Astrocyte of the cerebellum (primary cell): ENCODE data around the gene EMSY.
A peak's percentile ranks its signal among the peaks of the same experiment; 100 is the strongest.
"Not testable (repeated sequence)": the region's sequence is repeated elsewhere in the genome, so short reads cannot be mapped to it uniquely, and the experiment has no call there.

Source experiments
- DNase-seq: peaks from one replicate; pipeline ENCODE4 v3.0.0-alpha.2; 2011; ENCODE audit warnings: low read depth
- H3K4me3 ChIP-seq: 2 replicates; pipeline ENCODE4 v1.5.1; 2011; ENCODE audit warnings: mild to moderate bottlenecking, low read depth, low read length, moderate library complexity
- in situ Hi-C: cut with HindIII; loops from 2 replicates; pipeline ENCODE4 v1.10.0; 2017; ENCODE audit warnings: low sequenced_read_pairs
- TF ChIP-seq, protein P1 (sequence below): IDR thresholded peaks from 2 replicates; pipeline ENCODE4 v1.5.1; 2012; ENCODE audit warnings: low read length, low read depth, moderate library complexity, mild to moderate bottlenecking; ENCODE audit errors: missing control alignments

Gene EMSY, protein sequence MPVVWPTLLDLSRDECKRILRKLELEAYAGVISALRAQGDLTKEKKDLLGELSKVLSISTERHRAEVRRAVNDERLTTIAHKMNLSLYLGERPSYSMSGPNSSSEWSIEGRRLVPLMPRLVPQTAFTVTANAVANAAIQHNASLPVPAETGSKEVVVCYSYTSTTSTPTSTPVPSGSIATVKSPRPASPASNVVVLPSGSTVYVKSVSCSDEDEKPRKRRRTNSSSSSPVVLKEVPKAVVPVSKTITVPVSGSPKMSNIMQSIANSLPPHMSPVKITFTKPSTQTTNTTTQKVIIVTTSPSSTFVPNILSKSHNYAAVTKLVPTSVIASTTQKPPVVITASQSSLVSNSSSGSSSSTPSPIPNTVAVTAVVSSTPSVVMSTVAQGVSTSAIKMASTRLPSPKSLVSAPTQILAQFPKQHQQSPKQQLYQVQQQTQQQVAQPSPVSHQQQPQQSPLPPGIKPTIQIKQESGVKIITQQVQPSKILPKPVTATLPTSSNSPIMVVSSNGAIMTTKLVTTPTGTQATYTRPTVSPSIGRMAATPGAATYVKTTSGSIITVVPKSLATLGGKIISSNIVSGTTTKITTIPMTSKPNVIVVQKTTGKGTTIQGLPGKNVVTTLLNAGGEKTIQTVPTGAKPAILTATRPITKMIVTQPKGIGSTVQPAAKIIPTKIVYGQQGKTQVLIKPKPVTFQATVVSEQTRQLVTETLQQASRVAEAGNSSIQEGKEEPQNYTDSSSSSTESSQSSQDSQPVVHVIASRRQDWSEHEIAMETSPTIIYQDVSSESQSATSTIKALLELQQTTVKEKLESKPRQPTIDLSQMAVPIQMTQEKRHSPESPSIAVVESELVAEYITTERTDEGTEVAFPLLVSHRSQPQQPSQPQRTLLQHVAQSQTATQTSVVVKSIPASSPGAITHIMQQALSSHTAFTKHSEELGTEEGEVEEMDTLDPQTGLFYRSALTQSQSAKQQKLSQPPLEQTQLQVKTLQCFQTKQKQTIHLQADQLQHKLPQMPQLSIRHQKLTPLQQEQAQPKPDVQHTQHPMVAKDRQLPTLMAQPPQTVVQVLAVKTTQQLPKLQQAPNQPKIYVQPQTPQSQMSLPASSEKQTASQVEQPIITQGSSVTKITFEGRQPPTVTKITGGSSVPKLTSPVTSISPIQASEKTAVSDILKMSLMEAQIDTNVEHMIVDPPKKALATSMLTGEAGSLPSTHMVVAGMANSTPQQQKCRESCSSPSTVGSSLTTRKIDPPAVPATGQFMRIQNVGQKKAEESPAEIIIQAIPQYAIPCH (N-terminal part only)

DNA sequence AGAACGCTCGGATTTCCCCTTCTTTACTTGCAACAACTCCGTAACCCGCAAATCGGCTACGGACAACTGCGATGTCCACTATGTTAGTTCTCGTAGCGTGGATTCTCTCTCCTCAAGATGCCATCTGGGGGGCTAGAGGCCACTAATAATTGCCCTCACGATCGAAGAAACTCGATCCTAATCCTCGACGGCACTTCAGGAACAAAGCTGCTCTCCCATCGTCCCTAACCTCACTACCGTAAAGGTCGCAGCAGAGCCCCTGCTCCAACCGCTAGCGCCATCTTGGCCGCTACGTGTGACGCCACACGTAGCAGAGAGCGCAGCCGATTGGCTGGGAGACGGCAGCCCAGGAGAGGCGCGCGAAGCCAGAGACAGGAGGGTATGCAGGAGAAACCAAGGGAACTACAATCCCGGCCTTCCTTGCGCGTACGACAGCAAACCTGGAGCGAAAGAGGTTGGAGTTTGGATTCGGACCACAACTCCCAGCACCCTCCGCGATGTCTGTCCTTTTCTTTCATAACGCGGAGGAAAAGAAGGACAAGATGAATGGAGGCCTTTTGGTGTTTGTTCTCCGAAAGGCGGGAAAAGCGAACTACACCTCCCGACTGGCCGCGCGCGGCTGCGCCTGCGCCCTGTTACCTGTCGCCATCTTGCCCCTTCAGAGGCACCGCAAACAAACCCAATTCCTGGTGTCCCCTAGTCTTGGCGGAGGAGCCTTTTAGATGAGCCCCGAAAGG is at the start of gene EMSY:
TSS of gene EMSY (plus strand) at position 635 of the 737 bp plus-strand sequence. CDS start 1,921 bp downstream, outside the sequence.
- TF ChIP-seq, protein P1, sequence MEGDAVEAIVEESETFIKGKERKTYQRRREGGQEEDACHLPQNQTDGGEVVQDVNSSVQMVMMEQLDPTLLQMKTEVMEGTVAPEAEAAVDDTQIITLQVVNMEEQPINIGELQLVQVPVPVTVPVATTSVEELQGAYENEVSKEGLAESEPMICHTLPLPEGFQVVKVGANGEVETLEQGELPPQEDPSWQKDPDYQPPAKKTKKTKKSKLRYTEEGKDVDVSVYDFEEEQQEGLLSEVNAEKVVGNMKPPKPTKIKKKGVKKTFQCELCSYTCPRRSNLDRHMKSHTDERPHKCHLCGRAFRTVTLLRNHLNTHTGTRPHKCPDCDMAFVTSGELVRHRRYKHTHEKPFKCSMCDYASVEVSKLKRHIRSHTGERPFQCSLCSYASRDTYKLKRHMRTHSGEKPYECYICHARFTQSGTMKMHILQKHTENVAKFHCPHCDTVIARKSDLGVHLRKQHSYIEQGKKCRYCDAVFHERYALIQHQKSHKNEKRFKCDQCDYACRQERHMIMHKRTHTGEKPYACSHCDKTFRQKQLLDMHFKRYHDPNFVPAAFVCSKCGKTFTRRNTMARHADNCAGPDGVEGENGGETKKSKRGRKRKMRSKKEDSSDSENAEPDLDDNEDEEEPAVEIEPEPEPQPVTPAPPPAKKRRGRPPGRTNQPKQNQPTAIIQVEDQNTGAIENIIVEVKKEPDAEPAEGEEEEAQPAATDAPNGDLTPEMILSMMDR = no peak
- H3K4me3 ChIP-seq = peak within 1 kb of the TSS; percentile 100
- in situ Hi-C loops = loop anchor here (5.0 kb wide), 1 partner anchor 62 kb away; the partner anchor contains the start of genes GVQW3 and THAP12
- peak; percentile 100 for DNase-seq

DNA sequence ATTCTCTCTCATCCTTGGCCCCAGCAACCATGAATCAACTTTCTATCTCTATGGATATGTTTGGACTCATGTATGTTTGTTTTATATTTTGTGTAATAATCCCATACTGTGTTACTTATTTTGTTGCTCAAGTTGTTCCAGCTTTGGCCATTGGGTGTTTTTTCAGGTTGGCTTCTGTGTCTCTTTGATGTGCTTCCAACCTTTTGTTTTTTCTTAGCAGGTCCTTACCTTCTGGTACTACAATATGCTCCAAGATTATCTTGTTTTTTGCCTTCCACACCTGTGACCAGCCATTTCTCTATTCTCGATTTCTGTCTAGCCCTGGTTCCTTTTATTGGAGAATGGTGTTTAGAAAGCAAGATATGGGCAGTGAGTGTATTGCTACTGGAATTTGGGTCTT is 49.5 kb upstream of the EMSY start:
- no peak overlapping the region for H3K4me3 ChIP-seq
- TF ChIP-seq, protein P1 = no peak
- in situ Hi-C loops = no loop called here
- no peak for DNase-seq

DNA sequence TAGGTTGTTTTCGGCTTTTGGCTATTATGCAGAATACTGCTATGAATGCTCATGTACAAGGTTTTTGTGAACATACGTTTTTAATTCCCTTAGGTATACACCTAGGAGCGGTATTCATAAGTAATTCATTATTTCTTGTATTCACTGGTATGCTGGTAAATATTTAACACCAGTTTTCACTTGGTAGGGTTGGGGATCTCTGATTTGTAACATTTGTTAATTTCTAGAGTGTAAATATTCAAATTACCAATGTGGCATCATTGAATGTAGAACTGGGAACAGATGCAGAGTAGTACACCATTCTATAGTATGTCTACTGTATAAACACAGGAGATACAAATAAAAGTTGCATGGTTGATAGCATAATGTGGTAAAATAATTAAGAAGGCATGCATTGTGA is 47.4 kb upstream of the EMSY start:
- TF ChIP-seq, protein P1 = no peak
- H3K4me3 ChIP-seq = no peak overlapping the region
- DNase-seq = no peak
- in situ Hi-C loops = no loop called here

DNA sequence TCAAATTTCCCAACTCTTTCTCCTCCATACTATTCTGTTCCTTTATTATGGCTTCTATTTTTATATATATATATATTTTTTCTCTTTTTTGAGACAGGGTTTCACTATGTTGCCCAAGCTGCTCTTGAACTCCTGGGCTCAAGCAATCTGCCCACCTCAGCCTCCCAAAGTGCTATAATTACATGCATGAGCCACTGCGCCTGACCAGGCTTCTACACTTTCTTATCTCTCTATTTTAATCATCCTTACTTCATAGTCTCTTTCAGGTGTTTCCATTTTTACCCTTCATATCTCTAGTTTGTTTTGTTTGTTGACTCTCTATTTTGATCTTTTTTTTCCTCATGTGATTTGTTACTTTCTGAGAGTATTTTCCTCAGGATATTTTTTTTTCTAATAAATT is 43.9 kb upstream of the EMSY start:
- no peak for DNase-seq
- H3K4me3 ChIP-seq = no peak overlapping the region
- TF ChIP-seq, protein P1 = no peak
- in situ Hi-C loops = no loop called here

DNA sequence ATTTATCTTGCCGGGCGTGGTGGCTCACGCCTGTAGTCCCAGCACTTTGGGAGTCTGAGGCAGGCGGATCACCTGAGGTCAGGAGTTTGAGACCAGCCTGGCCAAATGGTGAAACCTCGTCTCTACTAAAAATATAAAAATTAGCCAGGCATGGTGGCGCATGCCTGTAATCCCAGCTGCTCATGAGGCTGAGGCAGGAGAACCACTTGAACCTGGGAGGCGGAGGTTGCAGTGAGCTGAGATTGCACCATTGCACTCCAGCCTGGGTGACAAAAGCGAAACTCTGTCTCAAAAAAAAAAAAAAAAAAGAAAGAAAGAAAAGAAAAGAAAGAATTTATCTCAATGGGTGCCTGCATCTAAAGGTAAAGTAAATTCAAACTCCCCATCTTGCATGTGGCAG is 43.3 kb upstream of the EMSY start:
- H3K4me3 ChIP-seq, in situ Hi-C loops, DNase-seq: not testable (repeated sequence)

DNA sequence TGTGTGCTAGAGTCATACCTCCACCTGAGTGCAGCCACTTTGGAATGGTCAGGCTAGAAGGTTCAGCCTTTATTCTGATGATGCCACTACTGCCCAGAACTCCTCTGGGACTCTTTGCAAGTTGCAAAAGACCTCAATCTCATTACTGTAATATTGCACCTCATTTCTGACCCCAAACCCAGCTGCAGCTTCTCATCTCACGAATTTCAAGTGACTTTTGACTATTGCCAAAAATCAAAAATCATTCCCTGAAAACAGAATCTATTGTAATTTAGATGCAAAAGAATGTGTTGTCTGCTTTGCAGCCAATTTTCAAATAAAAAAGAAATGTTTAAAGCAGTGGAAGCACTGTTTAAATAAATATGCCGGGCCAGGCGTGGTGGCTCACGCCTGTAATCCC is 38.5 kb upstream of the EMSY start:
- no peak for DNase-seq
- TF ChIP-seq, protein P1 = no peak
- in situ Hi-C loops = no loop called here

More for the DNA sequence above, 38.5 kb upstream of the EMSY start:
- no peak overlapping the region for H3K4me3 ChIP-seq
